Measurements from ENCODE around the gene JUN.
"Not testable (repeated sequence)": the region's sequence is repeated elsewhere in the genome, so short reads cannot be mapped to it uniquely, and the experiment has no call there.

JUN gene

DNA sequence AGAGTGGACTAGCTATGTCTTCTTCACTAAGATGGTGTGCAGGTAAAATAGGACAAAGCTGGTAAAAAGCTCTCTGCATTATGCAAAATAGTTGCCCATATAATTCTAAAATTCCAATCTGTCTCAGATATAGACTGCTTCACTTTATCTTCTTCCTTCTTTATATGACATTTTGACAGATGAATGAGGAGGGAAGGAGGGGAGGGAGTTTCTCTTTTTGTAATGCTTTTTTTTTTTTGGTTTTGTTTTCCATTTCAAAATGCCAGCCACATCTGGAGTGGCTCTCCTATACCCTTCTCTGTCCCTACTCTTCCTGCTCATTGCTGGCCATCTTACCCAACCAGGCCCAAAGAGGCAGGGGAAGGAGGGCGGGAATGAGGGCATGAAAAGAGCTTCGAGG is 24.2 kb upstream of the JUN start:
- no peak for DNase-seq (ENCODE audit: low spot score)

DNA sequence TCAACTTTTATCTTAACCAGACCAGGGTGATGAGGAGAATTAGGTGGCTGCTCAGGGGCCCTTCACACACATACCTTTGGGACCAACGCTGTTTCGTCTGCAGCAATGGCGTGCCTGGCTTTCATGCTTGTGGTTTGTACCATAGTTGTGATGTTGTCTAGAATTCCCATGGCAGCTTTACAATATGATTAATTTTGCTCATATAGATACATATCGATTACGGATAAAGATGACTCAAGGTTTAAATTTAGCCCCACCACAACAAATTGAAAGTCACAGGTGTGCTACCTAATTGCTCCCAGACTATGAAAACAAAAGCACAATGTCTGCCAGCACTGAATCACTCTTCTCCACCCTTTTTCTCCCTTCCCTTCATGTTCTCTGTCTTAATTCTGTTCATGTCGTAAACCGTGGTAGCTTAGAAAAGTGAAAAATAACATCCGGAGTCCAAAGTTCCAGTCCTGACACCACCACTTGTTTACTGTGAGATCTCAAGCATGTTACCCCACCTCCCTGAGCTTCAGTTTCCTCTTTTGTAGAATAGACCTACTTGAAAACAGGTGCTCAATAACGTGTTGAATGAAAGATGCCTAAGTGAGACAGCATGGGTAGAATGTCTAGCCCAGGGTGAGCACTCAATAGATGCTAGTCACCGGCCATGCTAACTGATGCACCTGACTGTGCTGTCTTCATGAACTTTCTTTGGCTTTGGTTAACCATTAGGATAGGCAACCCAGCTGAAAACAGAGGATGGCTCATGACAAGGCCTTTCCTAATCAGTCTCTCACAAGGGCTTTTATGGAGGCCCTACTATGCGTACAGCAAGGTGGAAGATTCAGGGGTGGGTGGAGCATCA is 22.1 kb upstream of the JUN start:
- DNase-seq (ENCODE audit: low spot score) = no peak

DNA sequence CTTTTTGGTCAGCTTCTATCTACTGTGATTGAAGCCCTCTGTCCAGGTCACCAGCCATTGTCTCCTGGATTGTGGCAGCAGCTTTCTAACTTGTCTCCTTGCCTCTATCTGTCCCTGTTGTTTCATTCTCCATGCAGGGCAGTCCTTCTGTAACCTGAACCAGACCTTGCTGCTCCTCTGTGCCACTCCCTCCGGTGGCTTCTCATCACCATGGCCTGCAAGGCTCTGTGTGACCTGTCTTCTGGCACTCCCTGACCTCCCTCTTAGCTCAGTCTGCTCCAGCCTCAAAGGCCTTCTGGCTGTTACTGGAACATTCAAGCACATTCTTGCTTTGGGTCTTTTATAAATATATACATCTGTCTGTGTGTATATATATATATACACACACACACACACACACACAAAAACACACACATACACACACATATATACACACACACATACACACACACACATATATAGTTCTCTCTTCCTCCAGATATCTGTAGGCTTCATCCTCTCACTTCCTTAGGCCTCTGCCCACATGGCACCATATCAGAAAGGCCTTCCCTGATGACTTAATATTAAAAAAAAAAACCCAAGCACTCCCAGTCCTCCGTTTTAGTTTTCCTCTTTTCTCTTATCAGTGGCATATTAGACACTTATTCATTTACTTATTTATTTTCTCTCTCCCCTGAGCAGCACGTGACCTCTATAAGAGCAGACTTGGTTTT is 21.2 kb upstream of the JUN start:
- DNase-seq (ENCODE audit: low spot score) = no peak

- DNase-seq (ENCODE audit: low spot score) = no peak
These were observed 20.0 kb upstream of the JUN start for GRCh38 chr1:58803858-58804257.

DNA sequence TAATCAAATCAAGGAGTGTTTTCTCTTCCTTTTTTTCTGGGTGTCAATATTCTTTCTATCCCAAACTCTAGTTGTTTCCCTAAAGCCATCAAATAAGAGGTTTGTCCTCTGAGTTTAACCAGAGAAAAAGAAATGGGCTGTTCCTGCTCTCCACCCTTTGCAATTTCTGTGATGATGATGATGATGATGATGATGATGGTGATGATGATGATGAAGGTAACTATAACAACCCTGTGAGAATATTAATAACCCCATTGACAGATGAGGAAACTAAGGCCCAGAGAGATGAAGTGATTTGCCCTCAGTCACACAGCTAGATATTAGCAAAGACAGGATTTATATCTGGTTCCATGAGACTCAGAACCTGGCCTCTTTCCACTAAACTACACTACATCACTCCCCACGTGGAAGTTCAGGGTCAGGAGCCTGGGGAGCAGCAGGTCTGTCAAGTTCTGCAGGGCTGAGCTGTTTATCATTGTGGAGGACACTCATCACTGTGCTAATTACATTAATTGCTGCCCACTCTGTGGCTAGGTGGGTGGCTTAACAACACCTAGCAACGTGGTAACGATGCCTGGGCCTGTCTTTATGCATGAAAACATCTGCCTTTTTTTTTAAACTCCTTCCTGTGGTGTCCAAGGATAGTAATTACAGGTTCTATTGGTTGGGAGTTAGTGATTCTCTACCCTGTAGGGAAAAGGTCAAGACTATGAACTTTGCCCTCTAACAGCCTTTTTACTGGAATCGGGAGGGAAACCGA is 19.0 kb upstream of the JUN start:
- DNase-seq (ENCODE audit: low spot score) = no peak

GRCh38 chr1:58801286-58801685 is 17.4 kb upstream of the JUN start:
- DNase-seq (ENCODE audit: low spot score) = not testable (repeated sequence)

DNA sequence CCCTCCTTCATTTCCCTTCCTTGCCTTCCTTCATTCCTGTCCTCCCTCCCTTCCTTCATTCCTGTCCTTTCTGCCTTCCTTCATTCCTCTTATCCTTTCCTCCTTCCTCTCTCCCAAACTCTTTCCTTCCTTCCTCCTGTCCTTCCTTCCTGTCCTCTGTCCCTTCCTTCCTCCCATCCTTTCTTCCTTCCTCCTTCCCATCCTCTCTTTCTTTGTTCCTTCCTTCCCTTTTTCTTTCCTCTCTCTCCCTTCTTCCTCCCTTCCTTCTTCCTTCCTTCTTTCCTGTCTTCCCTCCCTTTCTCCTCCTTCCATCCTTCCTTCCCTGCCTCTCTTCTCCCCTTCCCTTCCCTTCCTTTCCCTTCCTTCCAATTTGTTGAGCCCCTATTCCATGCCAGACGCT is 15.8 kb upstream of the JUN start:
- no peak for DNase-seq (ENCODE audit: low spot score)

GRCh38 chr1:58798910-58799442 is 15.1 kb upstream of the JUN start:
- DNase-seq (ENCODE audit: low spot score) = no peak

GRCh38 chr1:58796416-58796815 is 12.6 kb upstream of the JUN start:
- no peak for DNase-seq (ENCODE audit: low spot score)

GRCh38 chr1:58794585-58794984 is 10.7 kb upstream of the JUN start:
- no peak for DNase-seq (ENCODE audit: low spot score)

DNA sequence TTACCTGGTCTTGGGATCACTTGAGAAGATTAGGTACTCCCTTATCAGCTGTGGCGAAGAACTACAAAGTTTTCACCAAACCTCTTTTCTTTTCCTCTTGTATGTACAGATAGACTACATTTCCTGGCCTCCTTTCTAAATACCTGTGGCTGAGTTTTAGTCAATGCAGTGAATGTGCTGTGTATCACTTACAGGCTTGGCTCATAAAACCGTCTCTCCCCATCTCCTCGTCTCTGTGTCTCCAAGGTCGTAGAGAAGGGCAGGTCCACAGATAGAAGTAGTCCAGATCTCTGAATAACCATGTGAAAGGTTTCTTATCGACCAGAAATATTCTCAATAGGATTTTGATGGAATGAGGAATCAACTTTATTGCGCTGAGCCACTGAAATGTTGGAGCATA is 9.0 kb upstream of the JUN start:
- no peak for DNase-seq (ENCODE audit: low spot score)

DNA sequence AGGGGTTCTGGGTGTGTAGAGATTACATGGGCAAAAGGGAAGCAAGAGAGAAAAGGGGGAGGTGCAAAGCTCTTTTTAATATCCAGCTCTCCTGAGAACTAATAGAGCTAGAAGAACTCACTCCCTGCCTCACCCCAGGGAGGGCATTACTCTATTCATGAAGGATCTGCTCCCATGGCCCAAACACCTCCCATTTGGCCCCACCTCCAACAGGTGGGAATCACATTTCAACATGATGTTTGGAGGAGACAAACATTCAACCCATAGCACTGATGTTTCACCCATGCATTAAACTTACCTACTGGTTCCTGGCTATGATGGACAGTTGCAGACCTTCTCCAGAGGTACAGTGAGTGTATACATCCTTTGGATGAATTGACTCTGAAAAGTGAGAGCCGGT is 7.3 kb upstream of the JUN start:
- no peak for DNase-seq (ENCODE audit: low spot score)

DNA sequence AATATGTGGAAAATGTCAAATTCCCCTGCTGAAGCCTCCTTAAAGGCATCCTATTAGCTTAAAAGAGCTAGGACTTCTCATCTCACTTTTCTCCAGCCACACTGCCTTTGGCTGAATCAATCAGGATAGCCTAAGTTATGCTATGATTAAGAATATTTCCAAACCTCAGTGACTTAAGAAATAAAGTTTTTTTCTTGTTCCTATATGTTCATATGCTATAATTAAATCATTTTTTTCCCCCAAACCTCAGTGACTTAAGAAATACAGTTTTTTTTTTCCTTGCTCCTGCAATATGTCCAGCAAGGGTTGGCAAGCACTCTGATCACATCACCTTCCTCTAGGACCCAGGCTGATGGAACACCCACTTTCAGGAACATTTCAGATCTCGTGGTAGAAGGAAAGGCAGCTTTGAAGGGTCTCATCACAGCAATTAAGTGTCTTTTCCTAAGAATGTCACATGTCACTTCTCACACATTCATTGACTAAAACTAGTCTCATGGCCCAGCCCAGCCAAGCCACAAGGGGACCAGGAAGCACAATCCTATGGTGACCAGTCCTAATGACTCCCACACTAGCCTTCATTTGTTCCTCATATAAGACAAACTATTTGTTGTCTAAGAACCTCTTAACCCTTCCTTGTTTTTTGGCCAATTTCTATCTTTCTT is 6.3 kb upstream of the JUN start:
- DNase-seq (ENCODE audit: low spot score) = no peak

- DNase-seq (ENCODE audit: low spot score) = no peak
These were observed 5.5 kb upstream of the JUN start for GRCh38 chr1:58789322-58789856.

DNA sequence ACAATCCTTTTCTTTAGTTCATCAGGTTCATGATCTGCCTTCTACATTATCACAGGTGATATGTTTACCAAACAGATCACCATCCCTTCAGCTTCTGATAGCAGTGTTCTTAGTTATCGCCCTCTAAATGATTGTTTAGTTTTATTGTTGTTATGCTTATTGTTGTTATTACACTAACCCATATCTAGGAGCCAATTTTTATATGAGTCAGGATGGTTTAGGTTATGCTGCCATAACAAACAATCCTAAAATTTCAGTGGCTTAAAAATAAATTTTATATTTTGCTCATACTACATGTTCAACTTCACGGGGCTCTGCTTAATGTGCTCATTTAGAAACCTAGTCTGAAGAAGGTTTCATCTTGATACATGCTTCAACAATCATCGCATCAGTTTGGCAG is 4.4 kb upstream of the JUN start:
- no peak for DNase-seq (ENCODE audit: low spot score)

GRCh38 chr1:58786927-58787245 is 3.0 kb upstream of the JUN start:
- no peak for DNase-seq (ENCODE audit: low spot score)

- no peak for DNase-seq (ENCODE audit: low spot score)
These were observed 2.5 kb upstream of the JUN start for GRCh38 chr1:58786184-58786926.

DNA sequence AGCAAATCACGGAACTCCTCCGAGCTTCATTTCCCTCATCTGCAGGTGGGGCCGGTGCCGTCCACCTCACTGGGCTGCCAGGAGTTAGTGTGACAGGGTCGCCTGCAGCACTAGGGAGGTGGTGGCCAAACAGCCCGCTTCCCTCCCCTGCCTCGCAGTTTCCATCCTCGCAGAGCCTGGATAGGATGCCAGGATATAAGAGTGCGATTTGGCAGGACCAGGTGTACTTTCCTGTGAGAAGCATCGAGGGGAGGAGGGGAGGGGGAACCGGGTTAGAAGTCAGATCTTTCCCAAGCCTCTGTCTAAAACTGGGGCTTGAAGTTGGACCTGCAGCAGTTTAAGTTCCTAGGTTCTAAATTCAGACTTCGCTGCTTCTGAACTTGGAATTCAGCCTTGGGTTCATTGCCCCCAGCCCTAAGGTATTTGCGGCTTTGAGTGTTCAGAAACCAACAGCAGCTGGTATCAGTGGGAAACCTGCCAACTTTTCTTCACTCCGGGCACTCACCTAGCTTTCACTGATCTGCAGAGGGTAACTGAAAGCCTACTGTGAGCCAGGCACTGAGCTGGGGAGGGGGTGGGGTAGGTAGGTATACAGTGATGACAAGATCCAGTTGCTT is 1.7 kb upstream of the JUN start:
- no peak for DNase-seq (ENCODE audit: low spot score)

GRCh38 chr1:58784758-58785441 is 1.1 kb upstream of the JUN start:
- DNase-seq (ENCODE audit: low spot score) = peak; percentile 64

All from activated CD4-positive, alpha-beta T cell treated with anti-CD3 and anti-CD28 coated beads, Interleukin-2, Interleukin-4, amounts not matched to agents 100 ng/mL and 50 ng/mL, durations not matched to agents 16 hours and 8 hours (primary cell).